Urinary bladder (tissue), 4 donors: ENCODE results near the gene TMEM238L. TPM values are rescaled to one million over a fixed set of nuclear protein-coding genes. Genes with fewer than 3 reads are reported as not detected.

Experiments used
- DNase-seq: peaks from one replicate; pipeline ENCODE4 v3.0.0-alpha.2; 2015; ENCODE audit errors: extremely low spot score
- H3K27ac ChIP-seq: one replicate; pipeline ENCODE4 v1.5.1; 2013; ENCODE audit warnings: low read depth, mild to moderate bottlenecking, moderate library complexity
- H3K36me3 ChIP-seq: one replicate; pipeline ENCODE4 v1.6.1; 2013; ENCODE audit warnings: mild to moderate bottlenecking, moderate library complexity; ENCODE audit not compliant: insufficient read depth
- H3K4me1 ChIP-seq: one replicate; pipeline ENCODE4 v1.6.1; 2013; ENCODE audit warnings: mild to moderate bottlenecking, moderate library complexity; ENCODE audit not compliant: insufficient read depth
- H3K4me3 ChIP-seq: one replicate; pipeline ENCODE4 v1.5.1; 2013; ENCODE audit warnings: low read depth, low read length
- WGBS: extraction: QIAGEN DNeasy Blood & Tissue Kit; methylation state at CpG from one replicate; pipeline ENCODE4 v1.1.7; 2013; 5-methylcytosine and 5-hydroxymethylcytosine counted together
- polyA plus RNA-seq: library from polyadenylated mRNA; stranded (reverse); fragments of 200-250 nt; gene quantifications from one replicate; pipeline ENCODE4 v1.2.3, GENCODE V29; 2013
- total RNA-seq: library from RNA; depleted of rRNA; stranded (reverse); fragments of >200 nt; gene quantifications from one replicate; pipeline ENCODE4 v1.2.3, GENCODE V29; 2014
- donor health status: healthy with polysubstance abuse.
- donor health status: healthy.

TMEM238L gene
- total and polyA plus RNA-seq, 2 donors: 1.8 to 4.1 TPM

DNA sequence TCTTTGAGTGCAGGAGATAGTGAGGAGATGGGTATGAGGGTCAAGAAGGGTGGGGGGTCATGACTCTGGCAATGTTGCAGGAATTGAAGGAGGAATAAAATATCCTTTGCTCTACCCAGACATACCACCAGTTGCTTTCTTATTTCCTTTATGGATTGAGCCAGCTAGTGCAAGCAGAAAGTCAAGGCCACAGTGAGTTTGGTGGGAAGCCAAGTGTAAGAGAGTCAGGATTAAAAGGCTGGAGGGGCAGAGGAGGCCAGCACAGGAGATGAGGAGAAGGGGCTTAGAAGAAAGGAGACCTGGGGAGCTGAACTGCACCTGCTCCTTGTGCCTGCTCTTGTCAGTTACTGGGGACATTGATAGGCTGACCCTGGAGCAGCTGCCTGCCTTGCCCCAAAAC, 17.9 kb upstream of the TMEM238L start:
- Histone ChIP-seq H3K4me3 (no peak overlapping the region), H3K27ac (no peak overlapping the region), H3K4me1 (no peaks in the 10 kb centered on the region), H3K36me3 (no peaks in the 10 kb centered on the region)
- DNase-seq: no peak

DNA sequence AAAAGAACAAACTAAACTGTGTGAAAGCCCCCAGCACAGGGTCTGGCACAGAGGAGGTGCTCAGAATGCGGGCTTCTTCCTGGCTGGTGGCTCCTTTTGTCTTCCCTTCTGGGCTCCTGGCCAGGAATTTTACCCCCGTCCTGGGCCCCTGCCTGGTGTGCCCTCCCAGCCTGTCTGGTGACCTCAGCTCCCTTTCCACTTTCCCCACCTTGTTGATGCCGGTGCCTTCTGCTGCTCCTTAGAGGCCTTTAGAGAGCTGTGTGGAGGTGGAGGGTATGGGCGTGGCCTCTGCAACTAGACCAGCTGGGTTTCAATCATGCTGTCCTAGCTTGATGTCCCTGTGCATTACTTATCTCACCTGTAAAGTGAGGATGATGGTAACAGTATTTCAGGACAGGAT, 17.2 kb upstream of the TMEM238L start:
- Histone ChIP-seq H3K27ac (no peak overlapping the region), H3K36me3 (no peaks in the 10 kb centered on the region), H3K4me3 (no peak overlapping the region), H3K4me1 (no peaks in the 10 kb centered on the region)
- no peak for DNase-seq
- WGBS: 58% methylated on average over 4 of the region's 4 CpGs

DNA sequence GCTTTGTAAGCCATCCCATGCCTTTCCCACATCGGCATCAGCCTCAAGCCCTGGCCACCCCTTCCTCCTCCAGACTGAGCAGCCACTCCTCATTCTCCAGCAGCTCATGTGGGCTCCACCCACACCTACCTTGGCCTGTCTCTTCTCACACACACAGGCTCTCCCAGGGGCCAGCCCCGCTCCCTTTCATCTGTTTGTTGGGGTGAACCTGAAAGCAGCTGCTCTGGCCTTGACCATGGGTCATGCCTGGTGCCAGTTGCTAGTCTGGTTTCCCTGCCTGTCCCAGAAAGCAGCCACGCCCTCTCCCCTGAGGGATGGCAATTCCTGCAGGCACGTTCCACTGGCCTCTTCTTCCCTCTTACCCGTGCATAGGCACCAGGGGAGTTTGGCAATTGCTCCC, 11.4 kb upstream of the TMEM238L start:
- no peak for DNase-seq
- H3K4me1 ChIP-seq: no peaks in the 10 kb centered on the region
- no peak overlapping the region for H3K4me3 ChIP-seq
- WGBS: 83% methylated on average over 5 of the region's 5 CpGs
- H3K27ac ChIP-seq: no peak overlapping the region
- no peaks in the 10 kb centered on the region for H3K36me3 ChIP-seq

DNA sequence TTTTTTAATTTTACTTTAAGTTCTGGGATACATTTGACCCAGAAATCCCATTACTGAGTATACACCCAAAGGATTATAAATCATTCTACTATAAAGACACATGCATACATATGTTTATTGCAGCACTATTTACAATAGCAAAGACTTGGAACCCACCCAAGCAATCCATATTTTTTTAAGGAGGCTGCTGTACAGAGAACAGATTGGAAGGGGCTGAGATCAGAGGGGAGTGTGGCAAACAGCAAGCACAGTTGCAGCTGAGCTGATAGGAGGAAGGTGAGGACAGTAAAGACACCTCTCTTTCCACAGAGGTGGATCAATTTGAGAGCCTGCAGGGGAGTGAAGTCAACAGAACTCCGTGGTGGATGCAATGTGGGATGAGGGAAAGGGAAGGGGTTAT, 10.2 kb upstream of the TMEM238L start:
- no peaks in the 10 kb centered on the region for H3K36me3 ChIP-seq
- H3K27ac ChIP-seq: no peak overlapping the region
- WGBS: 34% methylated on average over 1 of the region's 1 CpG
- H3K4me1 ChIP-seq: no peaks in the 10 kb centered on the region
- H3K4me3 ChIP-seq: no peak overlapping the region
- no peak for DNase-seq

DNA sequence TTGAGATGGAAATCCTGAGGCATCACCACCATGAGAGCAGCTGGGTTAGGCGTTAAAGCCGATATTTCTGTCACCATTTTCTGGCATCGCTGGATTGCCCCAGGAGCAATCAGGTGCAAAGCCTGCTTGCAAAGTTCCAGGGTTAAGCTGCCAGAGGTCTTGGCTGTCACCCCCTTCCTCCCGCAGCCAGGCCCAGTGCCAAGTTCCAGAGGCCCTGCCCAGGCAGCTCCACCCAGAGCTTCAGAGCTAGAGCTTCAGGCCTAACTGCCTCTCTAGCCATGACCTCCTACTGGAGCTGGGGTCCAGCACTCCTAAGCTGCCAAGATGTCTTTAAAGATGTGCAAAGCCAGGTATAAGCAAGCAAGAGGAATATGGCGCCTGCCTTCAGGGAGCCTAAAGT, 8.8 kb upstream of the TMEM238L start:
- WGBS: 65% methylated on average over 5 of the region's 5 CpGs
- H3K36me3 ChIP-seq: no peaks in the 10 kb centered on the region
- H3K4me3 ChIP-seq: no peak overlapping the region
- DNase-seq: no peak
- H3K4me1 ChIP-seq: no peaks in the 10 kb centered on the region
- no peak overlapping the region for H3K27ac ChIP-seq

DNA sequence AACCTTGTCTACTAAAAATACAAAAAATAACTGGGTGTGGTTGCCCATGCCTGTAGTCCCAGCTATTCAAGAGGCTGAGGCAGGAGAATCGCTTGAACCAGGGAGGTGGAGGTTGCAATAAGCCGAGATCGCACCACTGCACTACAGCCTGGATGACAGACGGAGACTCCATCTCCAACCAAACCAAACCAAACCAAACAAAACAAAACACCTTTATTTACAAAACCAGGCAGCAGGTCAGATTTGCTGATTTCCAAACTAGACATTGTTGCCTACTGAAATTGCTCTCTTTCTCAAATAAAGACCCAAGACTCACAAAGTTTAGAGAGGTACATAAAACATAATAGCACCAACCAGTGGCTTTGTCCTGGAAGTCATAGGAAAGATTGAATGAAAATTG, 5.7 kb upstream of the TMEM238L start:
- WGBS: 94% methylated on average over 4 of the region's 4 CpGs
- DNase-seq: no peak
- H3K4me3 ChIP-seq: no peak overlapping the region

DNA sequence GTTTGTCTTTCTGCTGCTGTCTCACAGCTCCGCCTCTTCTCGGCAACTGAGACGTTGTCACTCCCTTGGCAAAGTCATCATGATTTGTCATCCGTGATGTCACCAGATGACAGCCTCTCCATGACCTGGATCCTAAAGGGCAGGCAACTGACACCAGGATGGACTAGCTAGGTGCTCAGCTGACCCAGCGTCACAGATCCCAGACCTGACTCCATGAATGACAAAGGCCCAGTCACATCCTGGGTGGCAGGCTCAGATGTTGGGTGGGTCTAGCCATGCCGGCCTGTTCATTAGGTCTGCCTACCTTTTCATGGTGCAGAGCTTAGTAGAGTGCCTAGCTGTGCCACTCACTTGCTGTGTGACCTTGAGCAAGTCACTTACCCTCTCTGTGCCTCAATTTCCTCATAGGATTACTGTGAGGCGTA, 3.8 kb upstream of the TMEM238L start:
- no peak for DNase-seq
- no peaks in the 10 kb centered on the region for H3K4me1 ChIP-seq
- H3K4me3 ChIP-seq: no peak overlapping the region
- WGBS: 80% methylated on average over 7 of the region's 7 CpGs
- H3K27ac ChIP-seq: no peak overlapping the region
- H3K36me3 ChIP-seq: no peaks in the 10 kb centered on the region

More for the DNA sequence above, 5.7 kb upstream of the TMEM238L start:
- no peaks in the 10 kb centered on the region for H3K36me3 ChIP-seq
- H3K27ac ChIP-seq: no peak overlapping the region
- no peaks in the 10 kb centered on the region for H3K4me1 ChIP-seq

DNA sequence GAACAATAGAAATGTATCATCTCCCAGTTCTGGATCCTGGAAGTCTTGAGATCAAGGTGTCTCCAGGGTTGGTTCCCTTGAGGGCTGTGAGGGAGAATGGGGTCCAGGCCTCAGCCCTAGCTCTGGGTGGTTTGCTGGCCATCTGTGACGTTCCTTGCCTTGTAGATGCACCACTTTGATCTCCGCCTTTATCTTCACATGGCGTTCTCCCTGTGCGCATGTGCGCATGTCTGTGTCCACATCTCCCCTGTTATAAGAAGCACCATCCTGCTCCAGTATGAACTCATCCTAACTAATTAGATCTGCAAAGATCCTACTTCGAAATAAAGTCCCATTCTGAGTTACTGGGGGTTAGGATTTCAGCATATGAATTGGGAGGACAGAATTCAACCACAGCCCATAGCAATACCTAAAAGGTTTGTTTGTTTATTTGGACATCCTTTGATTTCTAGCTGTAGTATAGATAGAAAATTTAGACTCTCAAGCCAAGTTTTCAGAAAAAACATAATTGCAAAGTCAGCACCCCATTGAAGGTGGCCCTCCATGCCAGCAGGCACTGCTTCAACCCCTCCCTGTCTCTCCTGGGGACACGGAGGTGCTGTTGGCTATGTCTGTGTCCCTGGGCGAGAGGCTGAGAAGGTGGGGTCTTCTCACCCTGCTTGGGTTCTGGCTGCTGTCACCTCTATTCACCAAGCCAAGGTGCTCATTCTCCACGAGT, 2.8 kb upstream of the TMEM238L start:
- no peak for DNase-seq
- Histone ChIP-seq H3K4me1 (no peaks in the 10 kb centered on the region), H3K36me3 (no peaks in the 10 kb centered on the region), H3K4me3 (no peak overlapping the region), H3K27ac (no peak overlapping the region)
- WGBS: 79% methylated on average over 9 of the region's 9 CpGs

DNA sequence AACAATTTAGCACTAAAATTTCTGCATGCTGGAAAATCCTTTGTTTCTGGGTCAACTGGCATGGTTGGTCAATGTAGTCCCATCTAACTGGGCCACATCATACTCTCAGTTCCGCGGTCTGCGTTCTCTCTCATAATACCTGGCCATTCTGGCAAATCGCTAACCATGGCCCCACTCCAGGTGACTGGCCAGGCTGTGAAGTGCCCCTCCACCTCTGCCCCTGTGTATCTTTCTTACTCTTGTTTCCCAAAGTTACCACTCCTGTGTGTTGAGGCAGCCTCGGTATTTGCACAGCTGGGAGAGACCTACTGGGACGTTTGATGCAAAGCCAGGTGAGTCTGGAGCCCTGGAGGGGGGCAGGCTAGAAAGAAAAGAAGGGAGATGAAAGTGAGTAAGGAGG, 2.0 kb upstream of the TMEM238L start:
- Histone ChIP-seq H3K27ac (no peak overlapping the region), H3K36me3 (no peaks in the 10 kb centered on the region), H3K4me1 (no peaks in the 10 kb centered on the region), H3K4me3 (no peak overlapping the region)
- 91% methylated on average over 6 of the region's 6 CpGs for WGBS
- DNase-seq: no peak

DNA sequence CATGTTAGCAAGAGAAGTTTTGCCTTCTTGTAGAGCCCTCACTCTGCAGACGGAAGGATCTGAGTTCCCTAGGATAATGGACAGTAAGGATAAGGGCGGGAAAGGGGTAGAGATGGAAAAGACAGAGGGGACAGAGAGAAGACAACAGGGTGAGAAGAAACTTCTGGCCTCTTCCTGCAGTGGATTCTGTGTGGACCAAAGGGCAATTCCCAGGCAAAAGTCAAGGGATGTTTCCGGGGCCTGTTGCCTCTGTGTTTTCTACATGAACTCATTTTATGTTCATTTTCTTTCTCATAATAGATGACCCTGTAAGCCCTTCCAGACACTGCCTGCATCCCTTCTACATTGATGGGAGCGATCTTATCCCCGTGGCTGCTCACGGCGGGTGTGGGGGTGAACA, 647 bp upstream of the TMEM238L start:
- 84% methylated on average over 7 of the region's 7 CpGs for WGBS

DNA sequence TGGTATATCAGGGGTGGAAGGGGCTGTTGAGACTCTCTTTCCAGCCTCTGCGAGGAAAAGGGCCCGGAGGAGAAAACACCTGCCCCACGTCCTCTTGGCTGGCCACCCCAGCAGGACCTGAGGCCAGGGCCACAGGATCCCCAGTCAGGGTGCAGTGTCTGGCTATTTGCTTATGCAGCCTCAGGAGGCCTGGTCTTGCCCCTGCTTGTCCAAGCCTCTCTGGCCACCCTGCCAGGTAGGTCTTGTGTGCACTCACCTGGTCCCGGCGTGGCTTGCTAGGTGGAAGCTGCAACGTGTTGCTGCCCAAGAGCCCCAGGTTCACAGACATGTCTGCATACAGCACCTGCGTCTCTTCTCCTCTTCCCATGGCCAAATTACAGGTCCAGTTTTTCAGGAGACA, 549 bp downstream of the TMEM238L start:
- 93% methylated on average over 7 of the region's 7 CpGs for WGBS
- Histone ChIP-seq H3K27ac (peak overlapping the region; percentile 51), H3K4me3 (no peak overlapping the region), H3K4me1 (no peaks in the 10 kb centered on the region), H3K36me3 (no peaks in the 10 kb centered on the region)
- DNase-seq: no peak

More for the DNA sequence above, 647 bp upstream of the TMEM238L start:
- no peaks in the 10 kb centered on the region for H3K36me3 ChIP-seq
- DNase-seq: no peak
- H3K27ac ChIP-seq: no peak overlapping the region
- no peaks in the 10 kb centered on the region for H3K4me1 ChIP-seq
- no peak overlapping the region for H3K4me3 ChIP-seq

DNA sequence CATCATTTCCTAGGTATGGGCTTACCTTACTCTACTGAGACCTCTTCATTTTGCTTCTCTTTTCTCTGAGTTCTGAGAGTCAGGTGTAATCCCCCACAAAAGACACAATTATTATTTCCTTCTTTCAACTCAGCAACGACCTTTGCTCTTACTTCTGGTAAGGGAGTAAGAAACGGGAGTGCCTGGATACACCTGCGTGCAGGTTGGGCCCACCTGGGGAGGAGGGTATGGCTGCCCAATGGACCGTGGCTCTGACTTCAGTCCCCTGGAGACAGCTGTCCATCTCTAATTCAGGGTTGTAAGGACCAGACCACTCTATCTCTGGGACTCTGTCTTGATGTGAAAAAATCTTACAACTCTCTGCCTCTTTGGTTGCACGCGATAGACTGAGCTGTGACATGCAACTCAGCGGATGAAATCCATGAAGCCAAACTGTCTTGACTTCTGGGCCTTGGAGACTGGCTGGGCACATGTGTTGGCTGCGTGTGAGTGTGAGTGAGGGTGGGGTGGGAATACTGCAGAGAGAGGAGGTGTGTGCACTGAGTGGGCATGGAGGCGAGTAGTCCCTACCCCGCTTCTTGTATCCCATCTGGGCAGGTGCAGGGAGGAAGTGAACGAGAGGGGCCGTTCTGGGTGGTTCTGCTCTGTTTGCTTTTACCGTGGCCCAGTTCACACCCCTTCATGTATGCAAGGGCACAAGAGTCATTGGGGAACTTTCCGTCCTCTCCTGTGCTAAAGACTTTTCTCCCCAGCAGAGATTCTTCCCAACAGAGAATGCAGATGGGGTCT, 1.2 kb downstream of the TMEM238L start:
- DNase-seq: no peak
- H3K27ac ChIP-seq: peak overlapping the region; percentile 51
- H3K4me1 ChIP-seq: no peaks in the 10 kb centered on the region
- 82% methylated on average over 14 of the region's 14 CpGs for WGBS
- no peak overlapping the region for H3K4me3 ChIP-seq
- no peaks in the 10 kb centered on the region for H3K36me3 ChIP-seq

DNA sequence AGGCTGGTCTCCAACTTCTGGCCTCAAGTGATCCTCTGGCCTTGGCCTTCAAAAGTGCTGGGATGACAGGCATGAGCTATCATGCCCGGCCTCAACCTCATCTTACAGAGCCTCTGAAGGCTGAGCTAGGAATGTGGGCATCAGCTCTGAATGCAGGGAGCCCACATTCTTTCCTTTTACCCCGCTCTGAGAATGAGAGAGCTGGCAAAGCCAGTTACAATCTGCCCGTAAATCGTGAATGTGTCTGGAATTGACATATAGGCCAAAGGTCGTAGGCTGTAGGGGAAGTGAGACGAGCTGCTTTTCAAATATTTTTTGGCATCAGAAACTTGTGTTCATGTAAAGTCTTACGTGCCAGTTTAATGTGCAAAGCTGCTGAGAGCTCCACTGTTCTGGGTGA, 4.5 kb downstream of the TMEM238L start:
- no peaks in the 10 kb centered on the region for H3K4me1 ChIP-seq
- H3K27ac ChIP-seq: peak overlapping the region; percentile 85
- 68% methylated on average over 7 of the region's 7 CpGs for WGBS
- DNase-seq: no peak
- no peak overlapping the region for H3K4me3 ChIP-seq
- H3K36me3 ChIP-seq: no peaks in the 10 kb centered on the region

DNA sequence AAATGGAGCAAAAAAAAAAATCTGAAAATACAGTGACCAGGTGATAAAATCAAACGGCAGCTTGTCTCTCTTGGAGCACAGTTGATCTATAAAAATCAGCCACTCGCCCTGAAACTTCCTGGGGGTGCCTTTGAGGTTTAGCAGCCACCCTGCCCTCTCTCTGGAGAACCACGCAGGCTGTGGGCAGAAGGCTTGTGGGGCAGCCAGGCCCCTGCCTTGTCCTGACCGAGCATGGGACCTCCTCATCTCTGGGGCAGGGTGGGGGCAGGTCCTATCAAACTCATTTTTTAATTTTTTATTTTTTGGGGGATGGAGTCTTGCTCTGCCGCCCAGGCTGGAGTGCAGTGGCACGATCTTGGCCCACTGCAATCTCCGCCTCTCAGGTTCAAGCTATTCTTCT, 5.0 kb downstream of the TMEM238L start:
- H3K27ac ChIP-seq: peak overlapping the region; percentile 64
- no peaks in the 10 kb centered on the region for H3K4me1 ChIP-seq
- WGBS: 73% methylated on average over 7 of the region's 7 CpGs
- no peak overlapping the region for H3K4me3 ChIP-seq
- H3K36me3 ChIP-seq: no peaks in the 10 kb centered on the region
- no peak for DNase-seq
